CMK (cell line): ENCODE measurements around the gene ADAMTS15.

ENCODE experiments used
- DNase-seq: peaks from one replicate; pipeline ENCODE4 v3.0.0-alpha.2; 2010; ENCODE audit warnings: low read depth

Gene ADAMTS15

GRCh38 chr11:130514851-130515250, 66.4 kb downstream of the ADAMTS15 start:
- no peak for DNase-seq

GRCh38 chr11:130515829-130516553, 67.5 kb downstream of the ADAMTS15 start:
- no peak for DNase-seq

GRCh38 chr11:130516554-130517505, 68.4 kb downstream of the ADAMTS15 start:
- no peak for DNase-seq

- DNase-seq: no peak
Measured at GRCh38 chr11:130518164-130518680, 69.8 kb downstream of the ADAMTS15 start.

- no peak for DNase-seq
Measured at GRCh38 chr11:130519128-130519932, 70.9 kb downstream of the ADAMTS15 start.

- no peak for DNase-seq
Measured at GRCh38 chr11:130520271-130520671, 71.8 kb downstream of the ADAMTS15 start.

GRCh38 chr11:130522284-130522961, 74.0 kb downstream of the ADAMTS15 start:
- no peak for DNase-seq

GRCh38 chr11:130523166-130523565, 74.7 kb downstream of the ADAMTS15 start:
- DNase-seq: no peak

- no peak for DNase-seq
Measured at GRCh38 chr11:130523609-130524008, 75.2 kb downstream of the ADAMTS15 start.

- no peak for DNase-seq
Measured at GRCh38 chr11:130524132-130524790, 75.8 kb downstream of the ADAMTS15 start.

- DNase-seq: no peak
Measured at GRCh38 chr11:130525307-130525706, 76.9 kb downstream of the ADAMTS15 start.
